Mucosa of rectum (tissue), 2 donors: ENCODE data around the gene HSD17B12.

Experiments
- H3K27ac ChIP-seq, 2 donors: one replicate each; pipeline ENCODE4 v1.7.0; 2013; ENCODE audit warnings: inconsistent platforms in 2 of 2, low read depth in 2 of 2, low read length in 2 of 2
- H3K27me3 ChIP-seq, 2 donors: one replicate each; pipeline ENCODE4 v1.7.0; 2013; ENCODE audit warnings: low read length in 2 of 2; ENCODE audit not compliant: control insufficient read depth in 2 of 2, insufficient read depth in 2 of 2
- H3K36me3 ChIP-seq, 2 donors: one replicate each; pipeline ENCODE4 v1.7.0; 2013; ENCODE audit warnings: low read length in 2 of 2; ENCODE audit not compliant: control insufficient read depth in 2 of 2, insufficient read depth in 2 of 2
- H3K4me1 ChIP-seq, 2 donors: one replicate each; pipeline ENCODE4 v1.7.0; 2013; ENCODE audit warnings: low read length in 2 of 2, mild to moderate bottlenecking in 1 of 2; ENCODE audit not compliant: control insufficient read depth in 2 of 2, insufficient read depth in 2 of 2
- H3K4me3 ChIP-seq, 2 donors: one replicate each; pipeline ENCODE4 v1.7.0; 2013; ENCODE audit warnings: low read length in 2 of 2
- H3K9ac ChIP-seq, 2 donors: one replicate each; pipeline ENCODE4 v1.7.0; 2013; ENCODE audit warnings: low read length in 2 of 2, low read depth in 1 of 2, mild to moderate bottlenecking in 1 of 2
- H3K9me3 ChIP-seq, 2 donors: one replicate each; pipeline ENCODE4 v1.7.0; 2013; ENCODE audit warnings: low read length in 2 of 2; ENCODE audit not compliant: control insufficient read depth in 2 of 2
- donor health status: healthy.
- donor health status: Normal muscosa, but diverticular disease.

The HSD17B12 gene

GRCh38 chr11:43837879-43838278, 157.3 kb downstream of the HSD17B12 start:
- H3K27me3 ChIP-seq: no peaks in the 10 kb centered on the region
- no peak overlapping the region for H3K9ac ChIP-seq
- no peaks in the 10 kb centered on the region for H3K9me3 ChIP-seq
- H3K36me3 ChIP-seq: peaks cover 8 to 24% of the 10 kb centered on the region in 2 donors
- H3K4me1 ChIP-seq: peaks cover 0 to 3% of the 10 kb centered on the region in 2 donors
- no peak overlapping the region for H3K4me3 ChIP-seq
- no peak overlapping the region for H3K27ac ChIP-seq

DNA sequence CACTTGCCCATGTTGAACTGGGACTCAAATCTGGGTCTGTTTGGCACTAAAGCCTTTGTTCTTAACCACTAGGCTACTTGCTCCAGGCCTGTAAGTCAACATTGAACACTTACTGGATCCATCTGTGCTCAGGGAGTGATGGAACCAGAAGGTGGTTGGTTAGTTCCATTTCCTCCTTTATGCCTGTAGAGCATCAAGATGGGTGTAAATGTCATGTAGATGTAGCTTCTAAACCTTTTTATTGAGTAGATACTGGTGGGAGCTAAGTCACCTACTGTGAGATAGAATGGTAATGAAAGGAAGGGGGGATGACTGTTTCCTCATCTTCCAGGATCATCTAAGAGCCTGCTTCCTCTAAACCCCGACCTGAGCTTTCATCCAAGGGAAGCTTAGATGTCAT, 161.5 kb downstream of the HSD17B12 start:
- no peaks in the 10 kb centered on the region for H3K9me3 ChIP-seq
- no peak overlapping the region for H3K9ac ChIP-seq
- H3K27ac ChIP-seq: no peak overlapping the region
- peaks cover 8 to 24% of the 10 kb centered on the region in 2 donors for H3K36me3 ChIP-seq
- no peak overlapping the region for H3K4me3 ChIP-seq
- no peaks in the 10 kb centered on the region for H3K4me1 ChIP-seq
- H3K27me3 ChIP-seq: no peaks in the 10 kb centered on the region

- Histone ChIP-seq H3K9ac (no peak overlapping the region), H3K36me3 (peaks cover under 1 to 9% of the 10 kb centered on the region in 2 donors), H3K27ac (no peak overlapping the region), H3K4me3 (no peak overlapping the region), H3K4me1 (no peaks in the 10 kb centered on the region), H3K27me3 (no peaks in the 10 kb centered on the region), H3K9me3 (no peaks in the 10 kb centered on the region)
Measured at GRCh38 chr11:43845816-43846215, 165.3 kb downstream of the HSD17B12 start.

DNA sequence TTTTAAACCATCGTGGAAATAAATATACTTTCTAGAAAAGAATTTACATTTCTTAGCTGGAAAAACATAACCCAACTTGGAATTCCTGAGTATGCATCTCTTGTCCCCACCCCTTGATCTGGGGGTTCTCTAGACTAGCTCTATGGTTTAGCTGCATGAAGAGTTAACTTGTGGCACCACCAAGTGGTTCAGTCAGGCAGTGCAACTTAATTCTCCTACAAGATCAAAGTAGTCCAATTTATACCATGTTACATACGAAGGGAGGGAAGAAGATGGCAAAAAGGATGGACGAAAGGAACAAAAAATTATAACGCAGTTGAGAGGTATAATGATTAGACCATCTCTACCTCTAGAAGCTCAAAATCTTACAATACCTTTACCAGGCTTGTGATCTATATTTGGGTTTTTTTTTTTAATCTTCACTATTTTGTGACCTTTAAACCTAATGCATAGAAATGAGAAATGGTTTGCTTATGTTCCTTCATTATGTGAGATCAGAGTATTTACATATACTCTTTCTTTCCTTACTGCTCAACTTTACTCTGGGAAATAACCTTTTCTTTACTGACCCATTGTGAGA, 171.6 kb downstream of the HSD17B12 start:
- Histone ChIP-seq H3K27me3 (no peaks in the 10 kb centered on the region), H3K27ac (no peak overlapping the region), H3K4me3 (no peak overlapping the region), H3K9me3 (no peaks in the 10 kb centered on the region), H3K9ac (no peak overlapping the region), H3K36me3 (peaks cover 5 to 10% of the 10 kb centered on the region in 2 donors), H3K4me1 (no peaks in the 10 kb centered on the region)

DNA sequence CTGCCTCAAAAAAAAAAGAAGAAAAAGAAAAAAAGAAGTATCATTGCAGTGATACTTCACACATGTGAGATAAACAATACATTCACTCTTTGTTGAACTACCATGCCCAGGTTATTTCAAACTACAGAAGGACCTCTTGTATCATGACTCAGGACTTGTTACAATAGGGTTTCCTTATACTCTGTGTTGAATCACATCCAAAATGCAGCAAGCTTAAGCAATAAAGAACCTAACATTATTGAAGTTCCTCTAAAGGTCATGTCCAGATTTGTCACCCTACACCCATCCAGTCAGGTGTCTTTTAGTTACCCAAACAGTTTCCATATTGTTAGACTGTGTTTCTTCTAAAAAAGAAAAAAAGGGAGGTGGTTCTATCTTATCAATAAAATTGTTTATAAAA, 173.2 kb downstream of the HSD17B12 start:
- no peaks in the 10 kb centered on the region for H3K4me1 ChIP-seq
- H3K36me3 ChIP-seq: peaks cover 5 to 10% of the 10 kb centered on the region in 2 donors
- H3K27ac ChIP-seq: no peak overlapping the region
- no peak overlapping the region for H3K4me3 ChIP-seq
- no peaks in the 10 kb centered on the region for H3K27me3 ChIP-seq
- H3K9me3 ChIP-seq: no peaks in the 10 kb centered on the region
- no peak overlapping the region for H3K9ac ChIP-seq

GRCh38 chr11:43856993-43857392, 176.5 kb downstream of the HSD17B12 start:
- Histone ChIP-seq H3K4me1 (no peaks in the 10 kb centered on the region), H3K27me3 (no peaks in the 10 kb centered on the region), H3K36me3 (peaks cover 5 to 10% of the 10 kb centered on the region in 2 donors), H3K9me3 (no peaks in the 10 kb centered on the region), H3K9ac (no peak overlapping the region), H3K4me3 (no peak overlapping the region), H3K27ac (no peak overlapping the region)

DNA sequence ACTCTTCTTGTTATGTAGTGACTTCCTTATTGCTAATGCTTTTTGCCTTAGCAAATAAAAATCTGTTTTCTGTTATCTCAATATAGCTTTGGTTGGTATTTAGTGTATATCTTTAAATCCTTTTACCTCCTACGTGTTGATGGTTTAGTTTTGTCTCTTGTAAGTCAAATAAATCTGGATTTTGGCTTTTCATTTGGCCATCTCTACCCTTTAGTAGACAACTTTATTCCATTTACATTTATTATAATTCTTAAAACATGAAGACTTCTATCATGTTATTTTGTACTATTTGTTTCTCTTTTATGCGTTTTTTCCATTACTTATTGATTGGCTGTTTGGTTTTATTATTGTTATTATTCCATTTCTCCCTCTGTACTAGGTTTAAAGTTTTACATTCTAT, 180.6 kb downstream of the HSD17B12 start:
- peaks cover 0 to under 1% of the 10 kb centered on the region in 2 donors for H3K36me3 ChIP-seq
- H3K4me3 ChIP-seq: no peak overlapping the region
- H3K27ac ChIP-seq: no peak overlapping the region
- no peaks in the 10 kb centered on the region for H3K4me1 ChIP-seq
- no peaks in the 10 kb centered on the region for H3K27me3 ChIP-seq
- H3K9ac ChIP-seq: no peak overlapping the region
- H3K9me3 ChIP-seq: no peaks in the 10 kb centered on the region

DNA sequence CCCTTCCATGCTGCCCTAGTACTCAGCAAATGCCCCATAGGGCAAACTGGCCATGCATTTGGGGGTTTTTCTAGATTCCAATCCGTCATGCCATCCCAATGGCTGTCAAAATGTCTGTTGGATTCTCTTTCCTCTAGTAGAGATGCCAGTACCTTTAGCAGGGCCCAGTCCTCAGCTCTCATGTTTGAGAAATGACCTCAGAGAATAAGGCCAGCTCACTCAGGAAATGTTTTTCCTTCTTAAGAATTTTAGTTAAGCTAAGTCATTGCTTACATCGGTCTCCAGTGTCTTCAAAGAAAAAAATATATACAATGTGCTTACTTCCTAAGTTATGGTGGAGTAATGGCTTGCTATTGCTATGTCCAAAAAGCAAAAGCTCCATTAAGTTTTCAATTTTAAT, 186.0 kb downstream of the HSD17B12 start:
- Histone ChIP-seq H3K36me3 (no peaks in the 10 kb centered on the region), H3K9me3 (no peaks in the 10 kb centered on the region), H3K27ac (no peak overlapping the region), H3K27me3 (peaks cover 3 to 12% of the 10 kb centered on the region in 2 donors), H3K4me3 (no peak overlapping the region), H3K4me1 (no peaks in the 10 kb centered on the region), H3K9ac (no peak overlapping the region)

GRCh38 chr11:43866969-43867368, 186.4 kb downstream of the HSD17B12 start:
- Histone ChIP-seq H3K9me3 (no peaks in the 10 kb centered on the region), H3K27me3 (peaks cover 3 to 14% of the 10 kb centered on the region in 2 donors), H3K36me3 (no peaks in the 10 kb centered on the region), H3K9ac (no peak overlapping the region), H3K4me1 (no peaks in the 10 kb centered on the region), H3K27ac (no peak overlapping the region), H3K4me3 (no peak overlapping the region)

DNA sequence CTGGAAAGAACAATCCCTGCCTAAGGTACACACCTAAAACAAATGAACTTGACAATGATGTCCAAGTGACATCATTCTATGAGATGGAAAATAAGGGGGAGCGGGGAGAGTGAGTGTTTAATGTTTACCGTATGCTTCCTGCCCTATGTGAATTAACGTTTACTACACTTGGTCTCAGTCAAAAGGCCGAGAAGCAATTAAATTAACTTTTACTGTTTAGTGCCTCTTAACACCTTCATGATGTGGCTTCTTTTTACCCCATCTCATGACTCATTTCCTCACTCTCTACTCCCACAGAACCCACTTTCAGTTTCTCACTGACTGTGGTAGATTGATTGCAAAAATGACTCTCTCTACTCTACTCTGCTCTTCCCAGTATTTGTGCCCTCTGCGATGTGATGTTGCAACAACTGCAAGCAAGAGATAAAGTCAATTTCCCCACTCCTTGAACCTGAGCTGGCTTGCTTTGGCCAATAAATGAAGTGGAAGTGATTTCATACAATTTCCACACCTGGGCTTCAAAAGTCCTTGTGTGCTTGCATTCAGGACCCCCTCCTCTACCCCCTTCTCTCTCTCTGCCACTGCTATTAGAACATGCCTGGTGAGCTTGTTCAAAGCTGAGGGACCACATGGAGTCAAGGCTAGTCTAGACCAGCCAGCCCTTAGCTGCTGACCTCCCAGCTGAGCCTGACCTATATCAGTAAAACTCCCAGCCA, 188.5 kb downstream of the HSD17B12 start:
- no peaks in the 10 kb centered on the region for H3K36me3 ChIP-seq
- H3K4me3 ChIP-seq: no peak overlapping the region
- no peak overlapping the region for H3K9ac ChIP-seq
- H3K27ac ChIP-seq: no peak overlapping the region
- H3K27me3 ChIP-seq: peaks cover 5 to 15% of the 10 kb centered on the region in 2 donors
- H3K9me3 ChIP-seq: no peaks in the 10 kb centered on the region
- H3K4me1 ChIP-seq: no peaks in the 10 kb centered on the region
